SJSA1 (cell line): ENCODE data around the gene OR10J4. TPM values are rescaled to one million over a fixed set of nuclear protein-coding genes. Genes with fewer than 3 reads are reported as not detected.
"Not testable (repeated sequence)": the region's sequence is repeated elsewhere in the genome, so short reads cannot be mapped to it uniquely, and the experiment has no call there.

ENCODE experiments used
- DNase-seq, 2 experiments: peaks; one replicate each; pipeline ENCODE4 v3.0.0-alpha.2; 2015 to 2020; ENCODE audit warnings: low spot score in 2 of 2, low read depth in 1 of 2
- H3K27ac ChIP-seq: fragments of 250-450 bp; sonication (Bioruptor Pico); 2 replicates; pipeline ENCODE4 v1.5.1; 2020; ENCODE audit warnings: mild to moderate bottlenecking, moderate library complexity
- H3K27me3 ChIP-seq: fragments of 250-450 bp; sonication (Bioruptor Pico); replicated peaks from 2 replicates; pipeline ENCODE4 v1.5.1; 2020; ENCODE audit warnings: mild to moderate bottlenecking, moderate library complexity
- H3K36me3 ChIP-seq: fragments of 250-450 bp; sonication (Bioruptor Pico); 2 replicates; pipeline ENCODE4 v1.5.1; 2020; ENCODE audit warnings: mild to moderate bottlenecking
- H3K4me1 ChIP-seq: fragments of 250-450 bp; sonication (Bioruptor Pico); replicated peaks from 2 replicates; pipeline ENCODE4 v1.6.1; 2021; ENCODE audit warnings: mild to moderate bottlenecking
- H3K4me3 ChIP-seq: fragments of 250-450 bp; sonication (Bioruptor Pico); 2 replicates; pipeline ENCODE4 v1.5.1; 2020; ENCODE audit warnings: mild to moderate bottlenecking
- H3K9me3 ChIP-seq: fragments of 250-450 bp; sonication (Bioruptor Pico); replicated peaks from 2 replicates; pipeline ENCODE4 v1.5.1; 2020; ENCODE audit warnings: mild to moderate bottlenecking
- total RNA-seq: library from RNA; depleted of rRNA; stranded (reverse); fragments of >200 nt; shearing (Covaris generic); gene quantifications from 2 replicates; pipeline ENCODE4 v1.2.3, GENCODE V29; 2014; rRNA removed

OR10J4 gene
- total RNA-seq, 1 experiment from 2014 or later: not detected

DNA sequence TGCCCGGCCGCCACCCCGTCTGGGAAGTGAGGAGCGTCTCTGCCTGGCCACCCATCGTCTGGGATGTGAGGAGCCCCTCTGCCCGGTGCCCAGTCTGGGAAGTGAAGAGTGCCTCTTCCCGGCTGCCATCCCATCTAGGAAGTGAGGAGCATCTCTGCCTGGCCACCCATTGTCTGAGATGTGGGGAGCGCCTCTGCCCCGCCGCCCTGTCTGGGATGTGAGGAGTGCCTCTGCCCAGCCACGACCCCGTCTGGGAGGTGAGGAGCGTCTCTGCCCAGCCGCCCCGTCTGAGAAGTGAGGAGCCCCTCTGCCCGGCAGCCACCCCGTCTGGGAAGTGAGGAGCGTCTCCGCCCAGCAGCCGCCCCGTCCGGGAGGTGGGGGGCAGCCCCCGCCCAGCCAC, 17.6 kb downstream of the OR10J4 start:
- H3K36me3 ChIP-seq, DNase-seq, H3K9me3 ChIP-seq, H3K27me3 ChIP-seq, H3K4me1 ChIP-seq, H3K27ac ChIP-seq, H3K4me3 ChIP-seq: not testable (repeated sequence)

GRCh38 chr1:159459551-159459950, 27.5 kb downstream of the OR10J4 start:
- no peaks in the 10 kb centered on the region for H3K36me3 ChIP-seq
- 0 out of 2 replicates have a peak, but pooled peaks cover 4% of the 10 kb centered on the region for H3K9me3 ChIP-seq
- H3K27ac ChIP-seq: no peak overlapping the region
- no peak overlapping the region for H3K4me3 ChIP-seq
- H3K4me1 ChIP-seq: no peaks in the 10 kb centered on the region
- no peaks in the 10 kb centered on the region for H3K27me3 ChIP-seq
- no peak for DNase-seq

DNA sequence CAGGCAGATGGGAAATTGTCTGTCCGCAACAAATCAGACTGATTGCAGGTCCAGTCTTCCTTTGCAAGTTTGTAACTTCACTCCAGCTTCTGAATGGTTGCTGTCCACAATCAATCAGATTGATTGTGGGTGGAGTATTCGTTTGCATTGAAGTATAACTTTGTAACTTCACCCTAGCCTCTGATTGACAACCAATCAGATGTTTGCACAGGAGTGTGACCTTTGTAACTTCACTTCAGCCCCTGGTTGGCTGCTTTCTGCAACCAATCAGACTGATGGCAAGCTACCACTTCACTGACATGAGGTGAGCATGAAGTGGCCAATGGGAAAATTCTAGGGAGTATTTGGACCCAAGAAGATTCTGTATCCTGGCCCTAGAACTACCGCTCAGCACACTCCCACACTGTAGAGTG, 33.2 kb downstream of the OR10J4 start:
- Histone ChIP-seq H3K4me1 (no peaks in the 10 kb centered on the region), H3K4me3 (no peak overlapping the region), H3K27me3 (no peaks in the 10 kb centered on the region), H3K27ac (no peak overlapping the region), H3K9me3 (0 out of 2 replicates have a peak, but pooled peaks cover 4% of the 10 kb centered on the region), H3K36me3 (no peaks in the 10 kb centered on the region)
- DNase-seq: no peak

DNA sequence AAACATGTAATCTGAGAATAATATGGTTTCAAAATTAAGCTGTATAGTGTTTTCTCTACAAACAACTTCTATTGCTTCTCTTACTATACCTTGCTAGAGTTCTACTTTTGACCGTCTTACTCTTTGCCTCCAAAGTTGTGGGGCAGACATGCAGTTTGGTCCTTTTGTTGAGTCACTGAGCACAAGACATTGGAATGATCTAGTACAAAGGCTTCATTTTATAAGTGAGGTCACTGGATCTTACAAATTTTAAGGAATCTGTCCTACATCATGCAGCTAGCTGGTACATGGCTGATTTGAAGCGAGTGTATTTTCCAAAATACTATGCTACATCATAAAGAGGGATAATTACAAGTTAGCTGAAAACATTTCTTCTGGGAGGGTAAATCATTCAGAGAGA, 36.3 kb downstream of the OR10J4 start:
- no peaks in the 10 kb centered on the region for H3K9me3 ChIP-seq
- no peaks in the 10 kb centered on the region for H3K36me3 ChIP-seq
- no peaks in the 10 kb centered on the region for H3K4me1 ChIP-seq
- DNase-seq: no peak
- H3K27ac ChIP-seq: no peak overlapping the region
- no peaks in the 10 kb centered on the region for H3K27me3 ChIP-seq
- H3K4me3 ChIP-seq: no peak overlapping the region

- DNase-seq: no peak
- H3K4me1 ChIP-seq: no peaks in the 10 kb centered on the region
- no peak overlapping the region for H3K27ac ChIP-seq
These were observed 38.0 kb downstream of the OR10J4 start for GRCh38 chr1:159469921-159470533.

GRCh38 chr1:159473335-159473734, 41.3 kb downstream of the OR10J4 start:
- Histone ChIP-seq H3K36me3 (no peaks in the 10 kb centered on the region), H3K4me3 (no peak overlapping the region), H3K9me3 (no peaks in the 10 kb centered on the region), H3K27me3 (no peaks in the 10 kb centered on the region), H3K4me1 (no peaks in the 10 kb centered on the region), H3K27ac (no peak overlapping the region)
- DNase-seq: no peak

More at GRCh38 chr1:159469921-159470533, 38.0 kb downstream of the OR10J4 start:
- Histone ChIP-seq H3K27me3 (no peaks in the 10 kb centered on the region), H3K9me3 (no peaks in the 10 kb centered on the region), H3K36me3 (no peaks in the 10 kb centered on the region), H3K4me3 (no peak overlapping the region)

DNA sequence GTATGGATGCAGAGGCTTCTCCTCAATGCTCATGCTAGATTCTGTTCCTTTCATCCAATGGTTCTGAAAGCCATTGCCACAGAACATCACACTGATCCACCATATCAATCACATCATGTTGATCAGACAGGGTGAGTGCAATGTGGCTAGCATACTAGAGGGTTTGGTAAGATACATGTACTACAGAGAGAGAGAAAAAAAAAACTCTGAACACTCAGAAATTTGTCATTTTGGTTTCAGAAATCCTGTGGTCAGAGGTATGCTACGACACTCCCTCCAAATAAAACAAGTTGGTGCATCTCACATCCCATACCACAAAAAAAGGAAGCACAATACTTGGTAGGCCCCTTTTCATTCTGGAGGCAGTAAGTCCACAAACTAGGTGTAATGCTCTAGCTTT, 42.9 kb downstream of the OR10J4 start:
- no peaks in the 10 kb centered on the region for H3K27me3 ChIP-seq
- no peak overlapping the region for H3K27ac ChIP-seq
- H3K4me1 ChIP-seq: no peaks in the 10 kb centered on the region
- no peaks in the 10 kb centered on the region for H3K9me3 ChIP-seq
- H3K36me3 ChIP-seq: no peaks in the 10 kb centered on the region
- no peak for DNase-seq
- no peak overlapping the region for H3K4me3 ChIP-seq

Other genes with a start within 250 kb of the OR10J4 start
- not detected in 2 replicates for gene ACKR1, start 227.3 kb upstream of the OR10J4 start, total RNA-seq
- gene FCER1A, start 129.9 kb upstream of the OR10J4 start, total RNA-seq: not detected in 2 replicates
- not detected in 2 replicates for gene OR10J1, start 7.5 kb downstream of the OR10J4 start, total RNA-seq
- not detected in 2 replicates for gene OR10J5, start 103.8 kb downstream of the OR10J4 start, total RNA-seq
- gene APCS, start 155.6 kb downstream of the OR10J4 start, total RNA-seq: not detected in 2 replicates